ENCODE measurements around the gene TNPO2. TPM values are rescaled to one million over a fixed set of nuclear protein-coding genes. Genes with fewer than 3 reads are reported as not detected.

Gene TNPO2
- total RNA-seq, 1 donor from 2014 or later = 68.1 TPM

DNA sequence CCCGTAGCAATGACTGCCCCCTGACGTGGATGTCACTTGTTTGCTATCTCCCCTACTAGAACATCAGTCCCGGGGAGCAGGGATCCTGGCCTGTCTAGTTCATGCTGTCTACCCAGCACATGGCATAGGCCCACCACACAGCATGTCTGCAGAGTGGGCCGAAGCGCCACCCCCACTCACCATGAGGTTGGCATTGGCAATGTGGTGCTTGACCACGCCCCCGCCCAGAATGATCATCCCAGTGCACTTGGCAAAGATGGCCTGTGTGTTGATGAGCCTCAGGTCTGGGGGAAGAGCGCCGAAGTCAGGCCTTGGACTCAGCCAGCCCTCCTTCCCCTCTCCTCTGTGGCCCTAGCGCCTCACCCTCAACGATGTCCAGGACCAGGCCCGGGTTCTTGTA is 46.8 kb downstream of the TNPO2 start:
- Mint-ChIP-seq H3K4me3 (ENCODE audit: unreplicated experiment) (peak overlapping the region; percentile 66), H3K27ac (ENCODE audit: unreplicated experiment) (no peak overlapping the region)

DNA sequence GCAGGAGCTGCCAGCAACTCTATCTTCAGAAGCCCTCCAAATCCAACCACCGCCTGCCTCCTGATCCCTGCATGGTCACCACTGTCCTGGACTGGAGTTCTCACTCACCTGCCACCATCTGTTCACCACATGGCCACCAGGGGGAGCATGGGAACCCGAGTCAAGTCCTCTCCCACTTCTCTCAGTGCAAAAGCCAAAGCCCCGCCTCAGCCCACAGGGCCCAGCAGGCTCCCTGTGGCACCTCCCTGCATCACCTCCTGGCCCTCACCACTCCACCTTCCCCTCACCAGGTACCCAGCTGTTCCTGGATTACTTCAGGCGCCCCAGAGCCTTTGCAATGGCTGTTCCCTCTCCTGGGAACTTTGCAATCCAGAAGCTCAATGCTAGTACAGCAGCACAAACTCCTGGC is 47.3 kb downstream of the TNPO2 start:
- H3K9me3 Mint-ChIP-seq (ENCODE audit: unreplicated experiment) = no peaks in the 10 kb centered on the region
- peaks cover 20% of the 10 kb centered on the region for H3K4me1 Mint-ChIP-seq (ENCODE audit: unreplicated experiment)
- peaks cover 40% of the 10 kb centered on the region for H3K36me3 Mint-ChIP-seq (ENCODE audit: low read depth, unreplicated experiment)
- peak overlapping the region; percentile 66 for H3K4me3 Mint-ChIP-seq (ENCODE audit: unreplicated experiment)
- peaks cover 24% of the 10 kb centered on the region for H3K27me3 Mint-ChIP-seq (ENCODE audit: unreplicated experiment)
- DNase-seq (ENCODE audit: low spot score) = peak; percentile 92
- TF ChIP-seq CTCF (IDR thresholded peaks at IDR 0.05; ENCODE audit: unreplicated experiment) = peak; percentile 85
- H3K27ac Mint-ChIP-seq (ENCODE audit: unreplicated experiment) = peak overlapping the region; percentile 42

More for the DNA sequence above, 46.8 kb downstream of the TNPO2 start:
- Mint-ChIP-seq H3K9me3 (ENCODE audit: unreplicated experiment) (no peaks in the 10 kb centered on the region), H3K4me1 (ENCODE audit: unreplicated experiment) (peaks cover 18% of the 10 kb centered on the region), H3K36me3 (ENCODE audit: low read depth, unreplicated experiment) (peaks cover 38% of the 10 kb centered on the region), H3K27me3 (ENCODE audit: unreplicated experiment) (peaks cover 22% of the 10 kb centered on the region)
- no peak for TF ChIP-seq CTCF (IDR thresholded peaks at IDR 0.05; ENCODE audit: unreplicated experiment)
- no peak for DNase-seq (ENCODE audit: low spot score)

DNA sequence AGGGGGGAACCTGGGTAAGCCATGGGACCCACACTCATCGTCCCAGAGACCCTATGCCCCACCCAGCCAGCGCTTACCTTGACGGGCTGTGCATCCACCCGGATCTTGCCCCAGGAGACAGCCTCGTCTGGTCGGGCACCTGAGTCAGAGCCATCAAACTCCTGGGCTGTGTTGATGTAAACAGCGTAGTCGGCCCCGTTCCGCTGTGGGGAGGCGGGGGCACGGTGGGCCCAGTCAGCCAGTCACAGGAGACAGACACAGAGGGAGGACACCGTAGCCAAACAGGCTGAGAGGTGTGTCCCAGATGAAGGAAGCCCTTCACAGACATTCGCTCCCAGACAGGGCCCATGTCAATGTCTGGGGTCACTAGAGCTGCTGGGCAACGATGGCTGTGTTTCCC is 47.8 kb downstream of the TNPO2 start:
- no peak for TF ChIP-seq CTCF (IDR thresholded peaks at IDR 0.05; ENCODE audit: unreplicated experiment)
- H3K9me3 Mint-ChIP-seq (ENCODE audit: unreplicated experiment) = no peaks in the 10 kb centered on the region
- no peak overlapping the region for H3K4me3 Mint-ChIP-seq (ENCODE audit: unreplicated experiment)
- H3K36me3 Mint-ChIP-seq (ENCODE audit: low read depth, unreplicated experiment) = peaks cover 36% of the 10 kb centered on the region
- peaks cover 16% of the 10 kb centered on the region for H3K4me1 Mint-ChIP-seq (ENCODE audit: unreplicated experiment)
- H3K27me3 Mint-ChIP-seq (ENCODE audit: unreplicated experiment) = peaks cover 20% of the 10 kb centered on the region
- H3K27ac Mint-ChIP-seq (ENCODE audit: unreplicated experiment) = no peak overlapping the region
- DNase-seq (ENCODE audit: low spot score) = no peak

- no peak overlapping the region for H3K4me3 Mint-ChIP-seq (ENCODE audit: unreplicated experiment)
- peaks cover 19% of the 10 kb centered on the region for H3K27me3 Mint-ChIP-seq (ENCODE audit: unreplicated experiment)
- DNase-seq (ENCODE audit: low spot score) = no peak
- peaks cover 18% of the 10 kb centered on the region for H3K4me1 Mint-ChIP-seq (ENCODE audit: unreplicated experiment)
- H3K27ac Mint-ChIP-seq (ENCODE audit: unreplicated experiment) = no peak overlapping the region
- H3K36me3 Mint-ChIP-seq (ENCODE audit: low read depth, unreplicated experiment) = peaks cover 35% of the 10 kb centered on the region
- H3K9me3 Mint-ChIP-seq (ENCODE audit: unreplicated experiment) = no peaks in the 10 kb centered on the region
- TF ChIP-seq CTCF (IDR thresholded peaks at IDR 0.05; ENCODE audit: unreplicated experiment) = no peak
Measured at GRCh38 chr19:12675399-12675798, 48.3 kb downstream of the TNPO2 start.

DNA sequence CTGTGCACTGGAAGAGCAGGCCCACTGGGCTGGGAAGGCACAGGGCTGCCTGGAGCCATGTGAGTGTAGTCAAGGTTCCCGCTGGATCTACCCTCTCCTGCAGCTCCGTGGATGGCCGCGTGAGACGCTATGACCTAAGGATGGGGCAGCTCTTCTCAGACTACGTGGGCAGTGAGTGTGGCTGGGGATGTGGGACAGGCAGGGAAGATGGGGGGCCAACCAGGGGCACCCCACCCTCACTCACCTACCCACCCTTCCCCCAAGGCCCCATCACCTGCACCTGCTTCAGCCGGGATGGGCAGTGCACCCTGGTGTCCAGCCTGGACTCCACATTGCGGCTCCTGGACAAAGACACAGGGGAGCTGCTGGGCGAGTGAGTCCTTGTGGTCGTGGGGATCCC is 51.0 kb downstream of the TNPO2 start:
- no peaks in the 10 kb centered on the region for H3K9me3 Mint-ChIP-seq (ENCODE audit: unreplicated experiment)
- peaks cover 23% of the 10 kb centered on the region for H3K27me3 Mint-ChIP-seq (ENCODE audit: unreplicated experiment)
- no peak overlapping the region for H3K4me3 Mint-ChIP-seq (ENCODE audit: unreplicated experiment)
- no peak for TF ChIP-seq CTCF (IDR thresholded peaks at IDR 0.05; ENCODE audit: unreplicated experiment)
- no peak overlapping the region for H3K27ac Mint-ChIP-seq (ENCODE audit: unreplicated experiment)
- no peak for DNase-seq (ENCODE audit: low spot score)
- peaks cover 31% of the 10 kb centered on the region for H3K4me1 Mint-ChIP-seq (ENCODE audit: unreplicated experiment)
- peaks cover 35% of the 10 kb centered on the region for H3K36me3 Mint-ChIP-seq (ENCODE audit: low read depth, unreplicated experiment)
